ENCODE measurements around the gene TAGLN2.

DNA sequence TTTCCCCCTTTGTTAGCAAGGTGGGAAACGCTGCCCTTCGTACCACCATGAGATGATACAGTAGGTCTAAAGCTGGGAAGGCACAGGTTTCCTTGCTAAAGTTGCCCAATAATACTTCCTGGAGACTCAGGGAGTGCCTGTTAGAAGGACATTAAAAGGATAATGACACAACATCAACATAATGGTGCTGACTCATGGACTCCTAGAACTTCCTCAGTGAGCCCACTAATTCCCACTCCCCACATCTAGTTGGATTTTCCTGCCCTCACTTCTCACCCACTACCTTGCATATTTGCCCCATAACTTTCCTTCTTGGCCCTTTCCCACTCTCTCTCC, 42.8 kb downstream of the TAGLN2 start:
- TF ChIP-seq ASH2L (IDR thresholded peaks at IDR 0.05; ENCODE audit: borderline replicate concordance, low read depth) (no peak), EP300 (IDR thresholded peaks at IDR 0.05; ENCODE audit: borderline replicate concordance in 1 of 2, control insufficient read depth in 1 of 2, low read depth in 2 of 2, low read length in 2 of 2) (no peak), CEBPB (IDR thresholded peaks at IDR 0.05; ENCODE audit: borderline replicate concordance in 1 of 2, low read depth in 2 of 2, low read length in 2 of 2) (no peak), ETV6 (conservative IDR thresholded peaks at IDR 0.05 in 1 of 2, IDR thresholded peaks at IDR 0.05 in 1 of 2; ENCODE audit: borderline replicate concordance in 1 of 2, low read depth in 1 of 2) (no peak), HDAC2 (IDR thresholded peaks at IDR 0.05) (no peak), FOXK2 (IDR thresholded peaks at IDR 0.05) (no peak), CBX3 (IDR thresholded peaks at IDR 0.05; ENCODE audit: borderline replicate concordance, low read depth) (no peak), BHLHE40 (IDR thresholded peaks at IDR 0.05; ENCODE audit: borderline replicate concordance in 1 of 2, low read depth in 2 of 2, low read length in 1 of 2) (no peak), POLR2AphosphoS5 (IDR thresholded peaks at IDR 0.05; ENCODE audit: low read length) (no peak), FOS (IDR thresholded peaks at IDR 0.05; ENCODE audit: borderline replicate concordance, extremely low read depth, insufficient read length) (no peak)
- TF ChIP-seq, protein P1, sequence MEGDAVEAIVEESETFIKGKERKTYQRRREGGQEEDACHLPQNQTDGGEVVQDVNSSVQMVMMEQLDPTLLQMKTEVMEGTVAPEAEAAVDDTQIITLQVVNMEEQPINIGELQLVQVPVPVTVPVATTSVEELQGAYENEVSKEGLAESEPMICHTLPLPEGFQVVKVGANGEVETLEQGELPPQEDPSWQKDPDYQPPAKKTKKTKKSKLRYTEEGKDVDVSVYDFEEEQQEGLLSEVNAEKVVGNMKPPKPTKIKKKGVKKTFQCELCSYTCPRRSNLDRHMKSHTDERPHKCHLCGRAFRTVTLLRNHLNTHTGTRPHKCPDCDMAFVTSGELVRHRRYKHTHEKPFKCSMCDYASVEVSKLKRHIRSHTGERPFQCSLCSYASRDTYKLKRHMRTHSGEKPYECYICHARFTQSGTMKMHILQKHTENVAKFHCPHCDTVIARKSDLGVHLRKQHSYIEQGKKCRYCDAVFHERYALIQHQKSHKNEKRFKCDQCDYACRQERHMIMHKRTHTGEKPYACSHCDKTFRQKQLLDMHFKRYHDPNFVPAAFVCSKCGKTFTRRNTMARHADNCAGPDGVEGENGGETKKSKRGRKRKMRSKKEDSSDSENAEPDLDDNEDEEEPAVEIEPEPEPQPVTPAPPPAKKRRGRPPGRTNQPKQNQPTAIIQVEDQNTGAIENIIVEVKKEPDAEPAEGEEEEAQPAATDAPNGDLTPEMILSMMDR (IDR thresholded peaks at IDR 0.05 in 2 of 3, conservative IDR thresholded peaks at IDR 0.05 in 1 of 3; ENCODE audit: control insufficient read depth in 2 of 3, extremely low read depth in 1 of 3, insufficient read depth in 1 of 3, low read depth in 3 of 3, low read length in 3 of 3): no peak
- TF ChIP-seq, protein P2, sequence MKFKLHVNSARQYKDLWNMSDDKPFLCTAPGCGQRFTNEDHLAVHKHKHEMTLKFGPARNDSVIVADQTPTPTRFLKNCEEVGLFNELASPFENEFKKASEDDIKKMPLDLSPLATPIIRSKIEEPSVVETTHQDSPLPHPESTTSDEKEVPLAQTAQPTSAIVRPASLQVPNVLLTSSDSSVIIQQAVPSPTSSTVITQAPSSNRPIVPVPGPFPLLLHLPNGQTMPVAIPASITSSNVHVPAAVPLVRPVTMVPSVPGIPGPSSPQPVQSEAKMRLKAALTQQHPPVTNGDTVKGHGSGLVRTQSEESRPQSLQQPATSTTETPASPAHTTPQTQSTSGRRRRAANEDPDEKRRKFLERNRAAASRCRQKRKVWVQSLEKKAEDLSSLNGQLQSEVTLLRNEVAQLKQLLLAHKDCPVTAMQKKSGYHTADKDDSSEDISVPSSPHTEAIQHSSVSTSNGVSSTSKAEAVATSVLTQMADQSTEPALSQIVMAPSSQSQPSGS (IDR thresholded peaks at IDR 0.05; ENCODE audit: low read length): no peak

Measured in GM12878 (cell line).